K562 (cell line): ENCODE results near the gene SLC35A2. TPM values are rescaled to one million over a fixed set of nuclear protein-coding genes. Genes with fewer than 3 reads are reported as not detected.
A peak's percentile ranks its signal among the peaks of the same experiment; 100 is the strongest.

Experiments
- ATAC-seq: fragments of 200-7000 bp; cut with Tn5 transposase; 3 replicates; pipeline ENCODE4 v1.9.1; 2020; ENCODE audit warnings: moderate library complexity
- BruUV-seq: library from RNA; stranded (reverse); fragments of 400-500 nt; replicated peaks from 2 replicates; lab custom pipeline; 2021; lab: Mats Ljungman, UMichigan
- CTCF ChIA-PET: fragments of 300-600 bp; formaldehyde crosslinking; extraction: SDS; loops from one replicate; lab custom pipeline; 2021; ENCODE audit warnings: low intra/inter-chr PET ratio; lab: Yijun Ruan, JAX
- POLR2A ChIA-PET: fragments of 300-600, 350-650 bp; sonication (Branson Sonifier 250); formaldehyde crosslinking; extraction: SDS; loops from one replicate; lab custom pipeline; 2021; ENCODE audit warnings: antibody characterized with exemption, inconsistent platforms; lab: Yijun Ruan, JAX
- DNase-seq, 4 experiments: peaks; one replicate each; pipeline versions ENCODE4 v3.0.0 to v3.0.0-alpha.2; 2011 to 2018; ENCODE audit warnings: low spot score in 3 of 4, mixed read lengths in 3 of 4; ENCODE audit errors: extremely low read depth in 1 of 4
- FAIRE-seq: peaks from 2 replicates; lab custom pipeline; 2011; peaks lifted over from hg19 to GRCh38; lab: Jason Lieb, UNC
- H2AFZ ChIP-seq: 2 replicates; pipeline ENCODE4 v1.6.0; 2011; ENCODE audit warnings: low read depth, low read length, control low read depth, inconsistent platforms
- H3K27ac ChIP-seq: fragments of 200-600 bp; 3 replicates; pipeline ENCODE4 v1.8.0; 2011; ENCODE audit warnings: low read depth, mild to moderate bottlenecking, control low read depth, inconsistent platforms, low read length, moderate library complexity, mixed read lengths; ENCODE audit errors: extremely low read depth
- H3K27me3 ChIP-seq, 2 experiments: fragments of 300-600 bp in 1 of 2; 2 replicates in 1 of 2; 3 replicates in 1 of 2; pipeline versions ENCODE4 v1.6.0 to v1.8.0; 2011; ENCODE audit warnings: inconsistent platforms in 2 of 2, low read length in 2 of 2, mild to moderate bottlenecking in 1 of 2, mixed read lengths in 1 of 2, moderate library complexity in 1 of 2; ENCODE audit not compliant: control insufficient read depth in 2 of 2, insufficient read depth in 2 of 2
- H3K36me3 ChIP-seq: fragments of 300-600 bp; 3 replicates; pipeline ENCODE4 v1.8.0; 2011; ENCODE audit warnings: mild to moderate bottlenecking, low read length, inconsistent platforms; ENCODE audit not compliant: control insufficient read depth, insufficient read depth
- H3K4me1 ChIP-seq, 2 experiments: fragments of 200-600 bp in 1 of 2; replicated peaks in 1 of 2; 2 replicates in 1 of 2; 3 replicates in 1 of 2; pipeline versions ENCODE4 v1.5.1 to v1.8.0; 2011; ENCODE audit warnings: inconsistent platforms in 2 of 2, low read length in 2 of 2, mild to moderate bottlenecking in 1 of 2, mixed read lengths in 1 of 2, moderate library complexity in 1 of 2; ENCODE audit not compliant: control insufficient read depth in 2 of 2, insufficient read depth in 2 of 2
- H3K4me2 ChIP-seq: 2 replicates; pipeline ENCODE4 v1.6.1; 2011; ENCODE audit warnings: low read length, control low read depth, inconsistent platforms, mixed read lengths; ENCODE audit not compliant: insufficient read depth
- H3K4me3 ChIP-seq: fragments of 200-600 bp; sonication (generic), shearing (Covaris generic); 2 replicates; pipeline ENCODE4 v1.5.1; 2016; ENCODE audit warnings: control low read depth, inconsistent platforms
- H3K79me2 ChIP-seq: fragments of 200-600 bp; 3 replicates; pipeline ENCODE4 v1.8.0; 2011; ENCODE audit warnings: low read length, inconsistent platforms; ENCODE audit not compliant: control insufficient read depth, insufficient read depth
- H3K9ac ChIP-seq, 2 experiments: 2 replicates each; pipeline versions ENCODE4 v1.6.0 to v1.6.1; 2011; ENCODE audit warnings: low read depth in 2 of 2, low read length in 2 of 2, control low read depth in 1 of 2, inconsistent platforms in 1 of 2, mild to moderate bottlenecking in 1 of 2, mixed read lengths in 1 of 2; ENCODE audit not compliant: insufficient read depth in 1 of 2
- H3K9me1 ChIP-seq: one replicate; pipeline ENCODE4 v1.6.0; 2011; ENCODE audit warnings: inconsistent platforms, mild to moderate bottlenecking, low read length, moderate library complexity; ENCODE audit not compliant: control insufficient read depth, insufficient read depth
- H3K9me3 ChIP-seq: replicated peaks from 2 replicates; pipeline ENCODE4 v1.5.1; 2011; ENCODE audit warnings: low read depth, low read length, inconsistent platforms; ENCODE audit not compliant: control insufficient read depth, insufficient read depth
- H4K20me1 ChIP-seq: replicated peaks from 2 replicates; pipeline ENCODE4 v1.6.1; 2011; ENCODE audit warnings: low read length, inconsistent platforms, mixed read lengths; ENCODE audit not compliant: control insufficient read depth, insufficient read depth
- E4F1 ChIP-seq: fragments of 250-450 bp; sonication (Bioruptor Pico); IDR thresholded peaks from 2 replicates; pipeline ENCODE4 v1.5.0; 2021; ENCODE audit warnings: mild to moderate bottlenecking, borderline replicate concordance
- EZH2 ChIP-seq: IDR thresholded peaks from 2 replicates; pipeline ENCODE4 v1.6.1; 2012; ENCODE audit warnings: low read depth, mild to moderate bottlenecking, inconsistent platforms, low read length, borderline replicate concordance
- GTF3C2 ChIP-seq: IDR thresholded peaks from 3 replicates; pipeline ENCODE4 v1.6.1; 2011; ENCODE audit warnings: borderline replicate concordance, mild to moderate bottlenecking, moderate library complexity; ENCODE audit not compliant: insufficient read length; ENCODE audit errors: extremely low read depth
- HMGXB4 ChIP-seq: sonication (generic); formaldehyde crosslinking; IDR thresholded peaks from 2 replicates; pipeline ENCODE4 v1.8.1; 2023; ENCODE audit warnings: mild to moderate bottlenecking, missing genetic modification reagents
- KAT8 ChIP-seq: fragments of 450-650 bp; IDR thresholded peaks from 2 replicates; pipeline ENCODE4 v1.6.1; 2016; ENCODE audit warnings: low read depth, mild to moderate bottlenecking
- LCOR ChIP-seq: sonication (generic); formaldehyde crosslinking; IDR thresholded peaks from 2 replicates; pipeline ENCODE4 v1.8.0; 2022; ENCODE audit warnings: mild to moderate bottlenecking, missing genetic modification reagents
- NELFE ChIP-seq: IDR thresholded peaks from 2 replicates; pipeline ENCODE4 v1.6.1; 2011; ENCODE audit warnings: mild to moderate bottlenecking; ENCODE audit not compliant: insufficient read depth, insufficient read length
- NFE2 ChIP-seq: IDR thresholded peaks from 2 replicates; pipeline ENCODE4 v1.6.1; 2014; ENCODE audit warnings: antibody characterized with exemption, low read depth
- POLR2AphosphoS5 ChIP-seq: IDR thresholded peaks from 2 replicates; pipeline ENCODE4 v1.6.1; 2011; ENCODE audit warnings: mild to moderate bottlenecking, low read depth, low read length, moderate library complexity; ENCODE audit not compliant: control insufficient read depth, insufficient read depth
- POLR2B ChIP-seq: fragments of 450-650 bp; IDR thresholded peaks from 2 replicates; pipeline ENCODE4 v1.6.1; 2018; ENCODE audit warnings: low read depth; ENCODE audit not compliant: partially characterized antibody
- POLR2H ChIP-seq: IDR thresholded peaks from 2 replicates; pipeline ENCODE4 v1.6.1; 2016; ENCODE audit warnings: missing genetic modification characterization, low read depth, mild to moderate bottlenecking, control low read depth, missing compliant biosample characterization, moderate library complexity
- SAP30 ChIP-seq: fragments of 200-600 bp; sonication (generic); IDR thresholded peaks from 2 replicates; pipeline ENCODE4 v1.6.1; 2012; ENCODE audit warnings: borderline replicate concordance, low read depth, mild to moderate bottlenecking, moderate library complexity, low read length, control low read depth, inconsistent platforms; ENCODE audit not compliant: insufficient read depth, poor library complexity, severe bottlenecking
- WGBS: fragments of 100-300 bp; shearing (Covaris generic); methylation state at CpG from one replicate; pipeline ENCODE4 v1.1.6; 2016; ENCODE audit warnings: low coverage, mixed read lengths; ENCODE audit not compliant: insufficient coverage; ENCODE audit errors: missing lambda C conversion rate; 5-methylcytosine and 5-hydroxymethylcytosine counted together
- in situ Hi-C: fragments of 300-500 bp; cut with MboI; formaldehyde crosslinking; loops from 4 replicates; pipeline ENCODE4 v1.15.0; 2018; ENCODE audit warnings: inconsistent platforms, mixed read lengths
- intact Hi-C: fragments of 100-400 bp; cut with micrococcal nuclease; formaldehyde crosslinking; loops from 2 replicates; pipeline ENCODE4 v1.14.2; 2022
- polyA plus RNA-seq, 8 experiments: library from polyadenylated mRNA; depleted of rRNA in 4 of 8; stranded (reverse) in 5 of 8; unstranded in 3 of 8; fragments of >200 nt; fragmentation: Nextera tagmentation in 2 of 8; fragmentation: Illumina TruSeq in 1 of 8; extraction: Ambion mirVana in 2 of 8; extraction: Trizol in 1 of 8; gene quantifications; 2 replicates each; pipeline versions ENCODE4 v1.2.1 to v1.2.3, GENCODE V29; 2011 to 2014; ENCODE audit warnings: inconsistent platforms in 1 of 8, missing spikeins in 1 of 8
- total RNA-seq, 7 experiments: library from RNA; depleted of rRNA in 6 of 7; stranded (reverse); fragments of >200 nt in 6 of 7; fragmentation: Illumina TruSeq in 2 of 7; extraction: Trizol in 2 of 7; gene quantifications; 2 replicates each; pipeline versions ENCODE4 v1.2.1 to v1.2.3, GENCODE V29; 2011 to 2021; ENCODE audit warnings: low replicate concordance in 1 of 7

SLC35A2 gene
- total and polyA plus RNA-seq, 9 of the 15 experiments (the other 6 are each of a cell fraction or from before 2014, with no cell fraction given), result 3.3 to 38.9 (median 20.0) TPM

GRCh38 chrX:48891402-48892288 lies 19.8 kb downstream of the SLC35A2 start:
- WGBS, result 2% methylated on average over 32 of the region's 68 CpGs
- intact Hi-C loops (no loop called here), in situ Hi-C loops (no loop called here)
- Histone ChIP-seq H3K9ac (peak overlapping the region; percentile 53 to 90; a peak in 3 of 4 replicates), H3K27me3 (no peaks in the 10 kb centered on the region), H3K79me2 (peaks cover 26% of the 10 kb centered on the region), H3K4me1 (peaks cover 10 to 32% of the 10 kb centered on the region in 2 experiments; a peak in 4 of 5 replicates), H3K4me2 (peak overlapping the region; percentile 90), H3K27ac (peak overlapping the region; percentile 55), H2AFZ (peak overlapping the region; percentile 74), H3K9me3 (no peaks in the 10 kb centered on the region), H3K4me3 (peak overlapping the region; percentile 61), H3K36me3 (peaks cover 36% of the 10 kb centered on the region; the same call in 2 of the 3 replicates), H3K9me1 (no peaks in the 10 kb centered on the region), H4K20me1 (peaks cover 7% of the 10 kb centered on the region; the same call in 1 of the 2 replicates)
- no TSS peak for BruUV-seq
- ATAC-seq, result peak; percentile 97
- peak; percentile 82 to 94 (median 84) for DNase-seq
- ChIA-PET POLR2A (interaction anchor here (0.6 to 2.0 kb wide), 5 partner anchors 12 to 317 kb away, joined by 3 to 6 read pairs (median 3); partner anchors contain the start of genes GRIPAP1, HDAC6 and RBM3), CTCF (interaction anchor here (0.5 to 0.8 kb wide), 2 partner anchors 26 to 223 kb away, joined by 3 to 5 read pairs; no protein-coding TSS in a partner anchor)
- peak; percentile 87 for FAIRE-seq
- TF ChIP-seq POLR2AphosphoS5 (peak; percentile 20; the same call in 1 of the 2 replicates), NFE2 (no peak), GTF3C2 (no peak), SAP30 (peak; percentile 39), E4F1 (CRISPR knock-in tag) (no peak), LCOR (peak; percentile 82), POLR2B (no peak), EZH2 (no peak), POLR2H (tag) (no peak), HMGXB4 (CRISPR knock-in tag) (no peak), KAT8 (no peak), NELFE (no peak)
